Kasumi-1 (cell line): ENCODE measurements around the gene MZT2B.
"Not testable (repeated sequence)": the region's sequence is repeated elsewhere in the genome, so short reads cannot be mapped to it uniquely, and the experiment has no call there.

Experiments
- DNase-seq, 2 experiments: peaks; one replicate each; lab custom pipeline; 2025; lab: John Stamatoyannopoulos, UW

MZT2B gene, protein sequence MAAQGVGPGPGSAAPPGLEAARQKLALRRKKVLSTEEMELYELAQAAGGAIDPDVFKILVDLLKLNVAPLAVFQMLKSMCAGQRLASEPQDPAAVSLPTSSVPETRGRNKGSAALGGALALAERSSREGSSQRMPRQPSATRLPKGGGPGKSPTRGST

DNA sequence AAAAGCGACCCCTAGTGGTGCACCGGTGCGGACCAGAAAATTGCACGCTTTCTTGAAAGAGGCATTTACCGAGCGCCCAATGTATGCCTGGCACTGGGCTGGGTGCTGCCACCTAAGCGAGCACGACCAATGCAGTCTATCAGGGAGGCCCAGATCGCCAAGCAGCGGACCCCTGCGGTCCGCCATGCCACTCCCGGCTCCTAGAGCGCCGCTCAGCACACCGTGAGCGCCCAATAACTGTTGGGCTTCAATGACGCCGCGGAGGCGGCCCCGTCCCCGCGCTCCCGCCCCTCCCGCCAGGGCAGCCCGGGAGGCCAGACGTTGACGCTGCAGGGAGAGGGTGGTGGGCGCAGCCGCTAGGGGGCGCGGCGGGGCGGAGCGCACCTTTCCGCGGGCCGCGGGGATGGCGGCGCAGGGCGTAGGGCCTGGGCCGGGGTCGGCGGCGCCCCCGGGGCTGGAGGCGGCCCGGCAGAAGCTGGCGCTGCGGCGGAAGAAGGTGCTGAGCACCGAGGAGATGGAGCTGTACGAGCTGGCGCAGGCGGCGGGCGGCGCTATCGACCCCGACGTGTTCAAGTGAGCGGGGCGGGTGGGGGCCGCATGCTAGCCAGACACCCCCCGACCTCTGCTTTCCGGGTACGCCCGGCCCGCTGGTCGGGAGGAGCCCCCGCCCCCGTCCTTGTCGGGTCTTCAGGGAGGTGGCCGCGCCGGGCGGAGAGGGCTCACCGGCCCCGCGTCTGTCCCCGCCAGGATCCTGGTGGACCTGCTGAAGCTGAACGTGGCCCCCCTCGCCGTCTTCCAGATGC, at the start of gene MZT2B:
Gene MZT2B, plus strand, starts transcription at position 383 of the 803 bp plus-strand sequence. Its CDS starts 21 bp downstream, at position 404.
- peak; percentile 72 to 76 for DNase-seq

DNA sequence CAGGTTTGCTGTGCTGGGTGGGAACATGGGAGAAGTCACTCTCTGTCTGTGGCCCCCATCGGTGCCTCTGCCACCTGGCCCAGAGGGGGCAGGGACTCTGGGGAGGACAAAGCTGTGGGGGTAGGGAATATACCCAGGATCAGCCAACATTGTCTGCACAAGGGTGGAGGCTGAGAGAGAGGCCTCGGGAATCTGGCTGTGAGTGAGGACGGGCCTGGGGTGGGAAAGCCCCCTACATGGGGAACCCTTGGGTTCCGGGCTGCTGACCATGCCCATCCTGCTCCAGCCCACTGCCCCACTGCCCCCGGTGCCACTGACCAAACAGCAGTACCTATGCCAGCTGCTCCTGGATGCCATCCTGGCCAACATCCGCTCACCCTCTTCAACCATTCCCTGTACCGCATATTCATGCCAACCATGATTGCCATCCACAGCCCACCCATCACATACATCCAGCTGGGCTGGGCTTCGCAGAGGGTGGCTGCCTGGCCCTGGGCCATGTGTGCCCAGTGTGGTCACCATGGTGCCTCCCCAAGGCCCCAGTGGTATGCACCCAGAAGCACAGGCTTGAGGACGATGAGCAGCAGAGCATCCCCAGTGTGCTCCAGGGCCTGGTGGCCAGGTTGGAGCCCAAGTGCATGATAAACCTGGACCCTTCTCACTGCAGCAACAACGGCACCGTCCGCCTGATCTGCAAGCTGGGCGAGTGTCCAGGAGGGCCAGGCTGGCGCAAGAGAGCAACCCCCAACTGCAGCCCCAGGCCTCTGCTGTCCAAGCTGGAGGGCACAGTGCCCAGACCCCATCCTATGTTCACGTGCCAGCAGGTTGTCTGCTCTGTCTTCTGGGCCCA, 46.1 kb upstream of the MZT2B start:
- DNase-seq = no peak

DNA sequence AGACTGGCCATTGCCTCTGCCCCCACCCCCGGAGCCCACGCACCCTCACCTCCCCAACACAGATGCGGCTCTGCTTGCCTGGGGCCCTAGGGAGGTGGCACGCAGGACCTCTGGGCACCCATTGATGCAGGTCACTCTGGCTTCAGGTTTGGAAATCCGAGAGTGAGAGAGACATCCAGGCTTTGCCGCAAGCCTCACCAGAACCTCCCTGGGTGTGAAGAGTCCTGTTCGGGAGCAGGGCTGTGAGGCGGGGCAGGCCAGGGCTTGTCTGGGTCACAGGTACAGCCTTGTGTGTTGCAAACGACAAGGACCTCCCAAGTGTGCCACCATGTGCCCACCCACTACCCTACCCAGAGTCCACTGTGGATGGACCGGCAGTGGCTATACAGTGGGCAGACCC, 45.5 kb upstream of the MZT2B start:
- not testable (repeated sequence) for DNase-seq

DNA sequence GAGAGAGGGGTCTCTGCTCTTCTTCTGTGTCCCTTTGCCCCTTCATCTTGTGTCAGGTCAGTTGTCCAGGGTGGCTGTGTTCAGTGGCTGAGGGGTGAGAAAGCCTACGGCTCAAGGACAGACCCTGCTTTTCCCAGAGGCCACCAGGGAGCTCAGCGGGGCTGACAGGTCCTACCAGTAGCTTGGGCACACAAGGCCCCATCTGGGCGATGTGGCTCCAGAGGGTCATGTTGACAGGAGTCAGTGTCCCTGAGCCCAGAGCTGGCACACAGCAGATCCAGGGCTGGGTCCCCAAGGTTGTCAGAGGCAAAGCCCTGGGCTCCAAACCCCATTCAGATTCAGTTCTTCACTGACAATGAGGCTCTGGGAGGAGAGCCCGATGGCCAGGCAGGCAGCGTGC, 44.9 kb upstream of the MZT2B start:
- DNase-seq = not testable (repeated sequence)

DNA sequence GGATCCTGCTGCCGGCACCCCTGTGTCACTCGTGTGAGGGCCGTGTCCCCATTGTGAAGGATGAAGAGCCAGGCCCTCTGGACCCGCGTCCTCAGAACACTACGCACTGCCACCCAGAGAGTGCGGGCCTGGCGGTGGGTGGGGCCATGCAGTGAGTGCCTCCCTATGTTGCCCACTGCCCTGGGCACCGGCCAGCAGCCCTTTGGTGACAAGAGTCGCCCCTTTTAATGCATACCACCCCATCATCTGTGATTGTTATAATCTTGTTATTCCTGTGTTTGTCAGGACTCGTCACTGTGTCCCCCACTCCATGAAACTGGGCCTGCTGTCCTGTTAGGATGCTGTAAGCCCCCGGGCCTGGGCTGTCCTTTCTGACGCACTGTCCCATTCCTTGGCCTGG, 43.7 kb upstream of the MZT2B start:
- not testable (repeated sequence) for DNase-seq

DNA sequence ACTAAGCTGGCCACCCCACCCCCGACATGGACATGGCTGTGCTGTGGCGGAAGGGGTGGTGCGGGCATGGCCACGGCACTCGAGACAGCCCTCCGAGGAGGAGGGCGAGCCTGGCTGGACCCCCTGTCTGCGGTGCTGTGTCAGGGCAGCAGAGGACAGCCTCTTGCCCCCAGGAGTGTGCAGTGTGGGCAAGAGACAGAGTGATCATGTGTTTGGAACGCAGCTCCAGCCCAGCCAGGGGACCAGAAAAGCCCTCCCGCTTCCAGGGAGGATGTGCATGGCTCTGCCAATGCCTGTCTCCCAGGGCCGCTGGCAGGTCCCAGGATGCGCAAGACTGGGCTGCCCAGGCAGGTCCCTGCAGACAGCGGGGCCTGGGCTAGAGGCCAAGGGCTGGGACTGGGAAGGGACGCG, 43.2 kb upstream of the MZT2B start:
- not testable (repeated sequence) for DNase-seq

DNA sequence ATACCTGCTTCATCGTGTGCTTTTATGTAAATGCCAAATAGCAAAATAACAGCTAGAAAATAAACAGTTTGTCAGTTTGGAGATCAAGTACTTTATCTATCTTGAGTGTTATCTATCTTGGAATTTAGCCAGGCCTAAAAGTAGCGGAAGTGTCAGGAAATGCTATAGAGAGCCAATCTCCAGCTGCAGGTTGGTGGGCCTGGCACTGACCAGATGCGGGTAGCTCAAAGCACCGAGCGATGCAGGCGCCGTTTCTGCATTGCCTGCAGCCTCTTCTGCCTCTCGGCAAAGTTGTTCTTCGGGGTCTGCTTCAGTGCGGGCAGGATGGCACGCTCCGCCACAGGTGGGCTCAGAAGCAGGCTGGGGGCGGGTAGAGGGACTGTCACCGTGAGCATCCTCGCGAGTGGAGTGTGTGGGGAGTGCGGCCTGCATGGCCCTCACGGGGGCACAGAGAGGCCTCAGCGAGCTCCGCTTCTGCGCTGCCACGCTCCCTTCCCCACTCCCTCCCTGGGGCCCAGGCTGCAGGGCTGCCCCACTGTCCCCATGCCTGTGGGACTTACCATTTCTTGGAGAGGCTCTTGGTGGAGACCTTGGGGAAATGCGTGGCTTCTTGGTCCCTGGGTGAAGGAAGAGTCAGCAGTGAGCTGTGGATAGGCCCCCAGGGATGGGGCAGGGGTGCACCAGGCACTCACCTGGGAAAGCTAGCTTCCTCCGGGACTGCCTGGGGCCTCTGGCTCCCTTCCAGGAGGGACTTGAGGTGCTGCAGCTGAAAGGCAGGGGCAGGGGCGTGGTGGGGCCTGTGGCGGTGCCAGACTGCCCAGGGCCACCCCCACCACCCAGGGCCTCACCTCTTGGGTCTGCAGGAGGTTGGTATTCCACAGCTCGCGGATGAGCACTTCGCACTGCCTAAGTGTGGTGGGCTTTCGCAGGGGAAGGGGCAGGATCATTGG, 42.5 kb upstream of the MZT2B start:
- not testable (repeated sequence) for DNase-seq

DNA sequence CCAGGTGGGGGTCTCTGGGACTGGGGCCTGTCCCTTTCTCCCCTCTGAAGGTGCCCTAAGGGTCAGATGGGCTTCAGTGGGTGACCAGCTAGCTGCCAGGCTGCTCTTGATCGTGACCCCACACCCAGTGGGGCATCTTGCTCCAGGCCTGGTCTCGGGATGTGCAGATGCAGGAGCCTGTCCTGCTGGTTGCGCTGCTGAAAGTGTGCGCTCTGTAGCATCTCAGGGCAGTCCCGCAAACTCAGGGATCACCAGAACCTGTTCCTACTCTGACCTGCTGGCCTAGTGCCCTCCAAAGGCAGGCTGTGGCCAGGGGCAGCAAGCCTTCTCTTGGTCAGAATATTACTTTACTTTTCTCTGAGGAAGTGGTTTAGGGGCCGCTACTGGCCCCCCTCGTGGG, 41.5 kb upstream of the MZT2B start:
- not testable (repeated sequence) for DNase-seq

DNA sequence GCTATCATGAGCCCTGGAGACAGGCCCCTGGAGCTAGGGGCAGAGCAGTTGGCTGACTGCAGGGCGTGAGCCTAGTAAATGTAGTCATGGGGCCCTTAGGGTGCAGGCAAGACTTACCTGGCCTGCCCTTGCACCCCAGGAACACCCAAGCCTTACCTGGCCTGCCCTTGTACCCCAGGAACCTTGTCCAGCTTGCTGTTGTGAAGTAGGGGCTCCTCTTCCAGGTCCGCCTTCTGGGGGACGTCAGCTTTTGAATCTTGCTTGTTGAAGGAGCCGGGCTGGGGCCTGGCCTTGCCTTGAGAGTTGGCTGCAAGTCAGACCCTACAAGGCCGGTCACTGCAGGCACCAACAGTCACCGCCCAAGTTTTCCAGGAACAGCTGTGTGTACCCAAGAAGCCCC, 41.1 kb upstream of the MZT2B start:
- not testable (repeated sequence) for DNase-seq

DNA sequence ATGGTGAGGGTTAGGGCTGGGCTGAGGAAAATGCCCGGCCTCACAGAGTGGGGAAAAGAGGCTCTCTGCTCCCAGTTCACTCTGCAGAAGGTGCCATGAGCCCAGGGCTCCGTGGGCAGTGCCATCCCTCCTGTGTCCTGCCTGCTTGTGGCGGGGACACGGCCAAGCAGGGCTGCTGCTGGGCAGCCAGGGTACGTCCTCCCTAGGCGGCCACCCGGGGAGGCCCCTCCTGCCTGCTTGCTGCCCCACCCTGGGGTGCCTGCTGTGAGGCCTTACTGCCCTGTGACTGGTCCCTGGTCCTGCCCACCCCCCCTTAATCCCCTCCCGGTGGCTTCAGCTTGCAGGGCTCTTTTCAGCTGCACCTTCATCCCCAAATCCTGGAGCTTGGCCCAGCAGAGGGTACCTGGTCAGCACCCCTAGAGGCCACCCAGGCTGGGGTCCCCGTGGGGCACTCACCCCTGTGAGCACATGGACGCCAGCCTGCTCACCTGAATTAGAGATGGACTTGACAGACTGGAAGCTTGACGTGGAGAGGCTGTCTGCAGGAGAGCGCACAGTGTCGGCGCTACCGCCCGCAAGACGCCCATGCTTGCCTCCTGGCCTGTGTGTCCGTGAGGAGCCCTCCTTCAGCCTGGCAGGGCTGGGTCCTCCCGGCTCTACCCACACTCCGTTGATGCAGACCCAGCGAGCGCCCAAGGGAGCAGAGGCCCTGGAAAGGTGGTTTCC, 40.3 kb upstream of the MZT2B start:
- DNase-seq = not testable (repeated sequence)

DNA sequence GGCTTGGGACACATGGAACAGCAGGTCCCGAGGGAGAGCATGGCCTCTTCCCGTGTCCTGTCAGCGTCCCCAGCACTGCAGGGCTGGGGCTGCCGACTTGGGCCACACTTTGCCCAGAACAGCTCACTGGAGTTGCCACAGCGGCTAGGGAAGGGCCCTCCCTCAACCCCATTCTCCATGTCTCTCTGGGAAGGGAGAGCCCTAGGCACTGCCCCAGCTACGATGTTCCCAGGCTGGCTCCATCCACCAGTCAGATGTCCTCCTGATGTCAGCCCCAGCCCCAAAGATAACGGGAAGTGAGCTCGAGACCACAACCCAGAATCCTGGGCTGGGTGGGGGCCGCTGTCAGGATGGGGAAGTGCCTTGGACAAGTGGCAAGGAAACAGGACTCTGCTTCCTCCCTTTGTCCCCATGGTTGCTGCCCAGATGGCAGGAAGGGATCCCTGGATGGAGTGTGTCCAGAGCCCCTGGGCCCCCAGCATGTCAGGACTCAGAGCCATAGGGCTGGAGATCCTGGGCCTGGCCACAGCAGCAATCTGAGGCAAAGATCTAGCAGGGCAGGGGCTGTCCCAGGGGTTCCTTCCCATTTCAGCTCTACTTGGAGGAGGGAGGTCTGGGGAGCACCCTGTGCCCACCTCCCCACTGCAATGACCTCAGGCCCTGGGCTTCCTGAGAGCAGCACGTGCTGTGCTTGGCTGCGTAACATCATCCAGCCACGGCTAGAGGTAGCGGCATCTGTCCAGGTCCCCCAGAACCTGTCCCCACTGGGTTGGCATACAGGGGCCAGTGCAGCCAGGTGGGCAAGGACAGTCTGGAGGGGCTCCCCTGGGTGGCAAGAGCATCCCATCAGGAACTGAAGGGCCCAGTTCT, 39.4 kb upstream of the MZT2B start:
- DNase-seq = not testable (repeated sequence)

DNA sequence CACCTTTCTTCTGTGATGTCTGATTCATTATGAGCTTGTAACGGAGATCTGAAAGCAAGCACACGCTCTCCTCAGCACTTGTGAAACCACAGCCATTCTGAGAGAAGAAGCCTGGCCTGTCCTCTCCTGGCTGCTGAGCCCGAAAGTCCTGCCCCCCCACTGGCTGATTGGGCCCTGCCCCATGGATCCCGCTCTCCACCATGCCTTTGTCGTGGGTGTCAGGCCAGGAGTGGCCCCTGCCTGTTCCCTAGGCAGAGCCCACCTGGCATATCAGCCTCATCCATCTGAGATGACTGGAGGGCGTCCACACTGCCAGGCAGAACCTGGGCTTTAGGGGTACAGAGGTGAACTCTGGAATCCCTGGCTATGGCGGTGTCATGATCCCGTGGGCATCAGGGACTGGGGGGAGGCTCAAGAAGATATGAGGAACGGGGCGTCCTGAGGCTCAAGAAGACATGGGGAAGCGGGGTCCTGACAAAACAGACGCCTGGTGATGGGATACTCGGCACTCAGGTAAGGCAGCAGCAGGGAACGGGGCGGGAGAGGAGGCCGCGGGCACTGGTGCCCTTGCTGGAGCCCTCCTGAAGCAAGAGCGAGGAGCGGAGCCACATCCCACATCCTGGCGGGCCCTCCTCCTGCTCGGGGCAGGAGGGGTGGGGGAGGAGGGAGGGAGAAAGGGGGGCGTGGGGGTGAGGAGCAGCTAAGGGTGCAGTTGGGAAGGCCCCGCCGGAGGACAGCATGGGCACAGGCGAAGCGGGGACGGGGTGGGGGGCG, 38.6 kb upstream of the MZT2B start:
- DNase-seq = not testable (repeated sequence)

DNA sequence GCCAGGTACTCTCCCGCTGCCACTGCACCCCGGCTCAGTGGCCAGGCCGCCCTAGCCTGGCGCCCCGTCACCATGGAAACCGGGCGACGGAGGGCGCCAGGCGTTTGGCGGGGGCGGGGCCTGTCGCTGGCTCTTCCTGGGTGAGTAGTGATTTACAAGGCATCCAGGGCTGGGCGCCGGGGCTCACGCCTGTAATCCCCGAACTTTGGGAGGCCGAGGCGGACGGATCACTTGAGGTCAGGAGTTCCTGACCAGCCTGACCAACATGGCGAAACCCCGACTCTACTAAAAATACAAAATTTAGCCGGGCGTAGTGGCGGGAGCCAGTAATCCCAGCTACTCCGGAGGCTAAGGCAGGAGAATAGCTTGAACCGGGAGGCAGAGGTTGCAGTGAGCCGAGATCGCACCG, 37.1 kb upstream of the MZT2B start, which contains the start of gene CCDC74B:
Gene CCDC74B, minus strand, starts transcription at position 107 of the 409 bp plus-strand sequence. CDS start 116 bp downstream, outside the sequence.
- DNase-seq = not testable (repeated sequence)

DNA sequence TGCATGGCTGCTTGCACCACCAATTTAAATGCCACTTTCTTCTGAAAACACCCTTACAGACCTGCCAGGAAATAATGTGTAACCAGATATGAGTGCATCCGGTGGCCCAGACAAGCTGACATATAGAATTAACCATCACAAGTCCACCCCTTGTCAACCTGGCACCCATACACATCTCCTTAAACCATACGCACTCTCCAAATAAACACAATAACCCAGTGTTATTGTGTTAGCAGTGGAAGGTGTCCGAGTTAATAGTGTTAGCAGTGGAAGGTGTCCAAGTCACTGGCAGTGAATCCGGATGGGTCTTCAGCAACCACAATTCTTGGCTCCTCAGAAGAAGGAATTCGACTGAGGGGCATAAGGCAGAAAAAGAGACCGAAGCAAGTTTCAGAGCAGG, 33.5 kb upstream of the MZT2B start:
- not testable (repeated sequence) for DNase-seq

DNA sequence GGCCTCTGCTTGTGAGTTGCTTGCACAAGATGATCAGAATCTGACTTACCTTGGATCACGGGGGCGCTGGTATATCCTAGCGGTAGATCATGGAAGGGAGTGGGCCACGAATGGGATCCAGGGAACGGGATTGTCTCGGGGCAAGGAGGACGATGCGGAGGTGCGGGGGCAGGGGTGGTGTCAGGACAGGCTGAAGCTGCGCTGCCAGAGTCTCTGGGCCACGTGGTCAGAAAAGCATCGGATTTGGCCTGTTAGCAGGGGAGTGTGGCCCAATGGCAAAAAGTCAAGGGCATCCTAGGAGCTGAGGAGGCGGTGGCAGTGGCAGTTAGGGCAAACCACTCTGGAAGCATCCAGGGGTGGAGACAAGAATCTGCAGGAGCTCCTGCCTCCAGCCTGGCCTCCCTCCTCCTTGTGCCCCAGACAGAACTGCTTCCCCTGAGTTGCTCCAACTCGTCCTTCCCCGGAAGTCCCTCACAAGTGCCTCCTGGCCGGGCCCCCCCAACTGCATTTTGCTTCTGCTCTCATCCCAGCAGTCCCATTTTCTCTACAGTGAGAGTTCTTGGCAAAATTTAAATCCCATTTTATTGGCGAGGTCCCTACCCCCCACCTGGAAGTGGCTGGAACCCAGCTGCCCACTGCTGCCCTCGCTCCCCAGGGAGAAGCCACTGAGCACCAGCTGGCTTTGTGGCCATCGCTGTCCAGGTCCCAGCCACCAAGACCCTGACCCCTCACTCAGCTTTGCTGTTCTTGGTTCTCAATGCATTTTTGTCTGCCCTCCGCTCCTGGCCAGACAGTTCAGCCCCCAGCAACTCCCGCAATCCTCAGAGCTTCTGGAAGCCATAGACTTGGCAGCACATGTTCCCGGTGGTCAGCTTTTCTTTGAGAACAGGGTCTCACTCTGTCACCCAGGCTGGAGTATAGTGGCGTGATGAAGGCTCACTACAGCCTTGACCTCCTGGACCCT, 31.6 kb upstream of the MZT2B start:
- DNase-seq = no peak

DNA sequence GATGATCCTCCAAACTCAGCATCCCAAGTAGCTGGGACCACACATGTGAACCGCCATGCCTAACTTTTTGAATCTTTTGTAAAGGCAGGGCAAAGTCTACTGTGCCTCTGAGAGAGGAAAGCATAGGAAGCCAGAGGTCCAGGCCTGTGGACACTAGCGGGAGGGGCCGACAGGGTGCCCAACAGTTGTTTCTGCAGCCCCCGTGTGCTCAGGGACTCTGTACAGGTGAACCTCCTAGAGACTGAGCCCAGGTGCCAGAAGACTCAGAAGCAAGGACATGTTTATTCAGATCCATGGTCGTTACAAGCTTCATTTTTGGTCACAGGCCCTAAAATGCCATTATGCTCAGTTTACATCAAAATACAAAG, 30.9 kb upstream of the MZT2B start:
- not testable (repeated sequence) for DNase-seq

DNA sequence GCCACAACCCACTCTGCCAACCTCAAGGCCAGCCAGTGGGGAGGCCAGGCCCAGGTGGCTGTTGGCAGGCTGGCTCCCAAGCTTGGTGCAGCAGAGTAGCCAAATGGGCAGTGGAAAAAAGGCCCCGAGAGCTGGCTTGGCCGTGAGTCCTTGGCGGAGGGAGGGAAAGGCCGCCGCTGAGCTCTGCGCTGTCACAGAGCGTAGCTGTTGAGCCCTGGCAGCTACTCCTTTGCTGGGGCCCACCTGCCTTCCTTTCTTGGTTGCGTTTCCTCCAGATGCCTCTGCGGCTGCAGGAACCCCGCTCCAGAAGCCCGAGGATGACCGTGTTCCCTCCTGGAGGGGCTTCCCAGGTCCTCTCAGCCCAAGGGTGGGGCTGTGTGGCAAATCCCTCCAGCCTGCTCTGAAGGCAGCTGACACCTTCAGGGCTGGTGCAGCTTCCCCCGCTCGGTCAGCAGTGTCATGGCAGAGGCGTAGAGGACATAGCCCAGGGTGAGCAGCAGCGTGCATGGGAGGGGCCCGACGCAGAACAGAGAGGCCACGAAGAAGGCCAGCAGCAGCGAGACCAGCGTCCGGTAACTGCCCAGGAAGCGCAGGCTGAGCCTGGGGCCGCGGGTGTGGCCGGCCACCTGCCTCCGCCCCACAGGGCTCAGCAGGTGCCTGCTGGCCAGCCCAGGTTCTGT, 29.8 kb upstream of the MZT2B start:
- DNase-seq = not testable (repeated sequence)
